Neuronal stem cell (in vitro differentiated cells): Measurements from ENCODE around the gene IER5L.

ENCODE experiments used
- DNase-seq: peaks from one replicate; pipeline ENCODE4 v3.0.0-alpha.2; 2013; ENCODE audit warnings: low spot score
- H2AFZ ChIP-seq: one replicate; pipeline ENCODE4 v1.6.1; 2013; ENCODE audit warnings: mild to moderate bottlenecking, low read length, inconsistent platforms
- H2AK5ac ChIP-seq: 2 replicates; pipeline ENCODE4 v1.6.1; 2013; ENCODE audit warnings: low read depth, mild to moderate bottlenecking, inconsistent platforms, low read length, moderate library complexity, mixed read lengths
- H2BK120ac ChIP-seq: 2 replicates; pipeline ENCODE4 v1.6.1; 2013; ENCODE audit warnings: low read depth, mild to moderate bottlenecking, inconsistent platforms, low read length, moderate library complexity, mixed read lengths
- H2BK12ac ChIP-seq: one replicate; pipeline ENCODE4 v1.6.1; 2013; ENCODE audit warnings: low read length, inconsistent platforms
- H2BK15ac ChIP-seq: 2 replicates; pipeline ENCODE4 v1.6.1; 2013; ENCODE audit warnings: mild to moderate bottlenecking, low read length, inconsistent platforms, mixed read lengths
- H2BK5ac ChIP-seq: one replicate; pipeline ENCODE4 v1.6.1; 2013; ENCODE audit warnings: inconsistent platforms, mild to moderate bottlenecking, low read length, moderate library complexity
- H3K14ac ChIP-seq: one replicate; pipeline ENCODE4 v1.6.1; 2013; ENCODE audit warnings: low read length, inconsistent platforms
- H3K18ac ChIP-seq: 2 replicates; pipeline ENCODE4 v1.6.1; 2013; ENCODE audit warnings: low read length, inconsistent platforms
- H3K23ac ChIP-seq: 2 replicates; pipeline ENCODE4 v1.6.1; 2013; ENCODE audit warnings: low read depth, mild to moderate bottlenecking, mixed read lengths, low read length, inconsistent platforms; ENCODE audit not compliant: poor library complexity
- H3K27ac ChIP-seq: replicated peaks from 3 replicates; pipeline ENCODE4 v1.5.1; 2013; ENCODE audit warnings: low read length, inconsistent platforms
- H3K27me3 ChIP-seq, 3 experiments: 2 replicates each; pipeline ENCODE4 v1.6.1; 2013; ENCODE audit warnings: low read length in 3 of 3, mild to moderate bottlenecking in 2 of 3, inconsistent platforms in 1 of 3, low read depth in 1 of 3, mixed read lengths in 1 of 3, moderate library complexity in 1 of 3; ENCODE audit not compliant: control insufficient read depth in 3 of 3, insufficient read depth in 3 of 3
- H3K36me3 ChIP-seq, 2 donors: replicated peaks in 1 of 2; 2 replicates each; pipeline ENCODE4 v1.6.1; 2013; ENCODE audit warnings: low read length in 2 of 2; ENCODE audit not compliant: control insufficient read depth in 2 of 2, insufficient read depth in 2 of 2
- H3K4ac ChIP-seq: 2 replicates; pipeline ENCODE4 v1.6.1; 2013; ENCODE audit warnings: inconsistent platforms, mild to moderate bottlenecking, low read length, moderate library complexity
- H3K4me1 ChIP-seq, 2 donors: 1 replicate in 1 of 2; 2 replicates in 1 of 2; pipeline ENCODE4 v1.6.1; 2013; ENCODE audit warnings: low read length in 2 of 2, low read depth in 1 of 2; ENCODE audit not compliant: control insufficient read depth in 2 of 2, insufficient read depth in 1 of 2
- H3K4me2 ChIP-seq: one replicate; pipeline ENCODE4 v1.6.1; 2013; ENCODE audit warnings: mild to moderate bottlenecking, low read length, inconsistent platforms; ENCODE audit not compliant: insufficient read depth, poor library complexity, severe bottlenecking
- H3K4me3 ChIP-seq, 2 donors: 2 replicates each; pipeline ENCODE4 v1.5.1; 2013; ENCODE audit warnings: low read length in 2 of 2, mild to moderate bottlenecking in 2 of 2, inconsistent platforms in 1 of 2, moderate library complexity in 1 of 2
- H3K79me1 ChIP-seq: one replicate; pipeline ENCODE4 v1.6.1; 2013; ENCODE audit warnings: low read depth, mild to moderate bottlenecking, inconsistent platforms, low read length, moderate library complexity
- H3K9ac ChIP-seq: one replicate; pipeline ENCODE4 v1.6.1; 2013; ENCODE audit warnings: mild to moderate bottlenecking, low read depth, low read length, inconsistent platforms; ENCODE audit not compliant: poor library complexity
- H3K9me3 ChIP-seq, 2 donors: replicated peaks in 1 of 2; 2 replicates each; pipeline versions ENCODE3 to v1.6.1; 2013; ENCODE audit warnings: low read length in 2 of 2, mild to moderate bottlenecking in 2 of 2, inconsistent platforms in 1 of 2, low read depth in 1 of 2, mixed read lengths in 1 of 2, moderate library complexity in 1 of 2; ENCODE audit not compliant: control insufficient read depth in 2 of 2, insufficient read depth in 1 of 2
- H4K8ac ChIP-seq: one replicate; pipeline ENCODE4 v1.6.1; 2013; ENCODE audit warnings: low read depth, mild to moderate bottlenecking, inconsistent platforms, low read length, moderate library complexity
- H4K91ac ChIP-seq: one replicate; pipeline ENCODE4 v1.6.1; 2013; ENCODE audit warnings: low read length, low read depth, mild to moderate bottlenecking, inconsistent platforms; ENCODE audit not compliant: poor library complexity
- WGBS, 2 donors: extraction: QIAGEN DNeasy Blood & Tissue Kit; methylation state at CpG; one replicate each; pipeline ENCODE4 v1.1.7; 2013; ENCODE audit warnings: missing lambda C conversion rate in 2 of 2, mixed read lengths in 1 of 2; ENCODE audit not compliant: insufficient read length in 2 of 2, insufficient replicate concordance in 1 of 2; ENCODE audit errors: extremely low coverage in 2 of 2; 5-methylcytosine and 5-hydroxymethylcytosine counted together

IER5L gene

GRCh38 chr9:129174102-129174723 is 3.8 kb downstream of the IER5L start:
- Histone ChIP-seq H3K9me3 (peaks cover 0 to 1% of the 10 kb centered on the region in 2 donors), H2BK5ac (peak overlapping the region; percentile 76), H3K9ac (peak overlapping the region; percentile 94), H2AK5ac (peak overlapping the region; percentile 100), H3K4me1 (peaks cover 20 to 22% of the 10 kb centered on the region in 2 donors), H3K23ac (peak overlapping the region; percentile 87), H3K14ac (peak overlapping the region; percentile 97), H3K79me1 (peaks cover 8% of the 10 kb centered on the region), H3K4ac (peak overlapping the region; percentile 97), H3K36me3 (no peaks in the 10 kb centered on the region), H3K27ac (peak overlapping the region; percentile 54), H3K4me2 (peak overlapping the region; percentile 97), H2BK120ac (peak overlapping the region; percentile 81), H3K4me3 (peak overlapping the region; percentile 78 to 99), H4K8ac (peak overlapping the region; percentile 90), H2AFZ (peak overlapping the region; percentile 82), H4K91ac (peak overlapping the region; percentile 22), H3K27me3 (no peaks in the 10 kb centered on the region), H3K18ac (peak overlapping the region; percentile 98), H2BK15ac (peak overlapping the region; percentile 99), H2BK12ac (peak overlapping the region; percentile 92)
- DNase-seq: peak; percentile 78
- WGBS, 2 donors: no CpG with 5 or more reads among the region's 55 CpGs

- peak overlapping the region; percentile 57 for H3K9ac ChIP-seq
- H2AK5ac ChIP-seq: peak overlapping the region; percentile 41
- peak overlapping the region; percentile 1 for H3K4ac ChIP-seq
- peak overlapping the region; percentile 87 for H3K23ac ChIP-seq
- WGBS, 2 donors: no CpG with 5 or more reads among the region's 29 CpGs
- peak overlapping the region; percentile 76 for H2BK5ac ChIP-seq
- H3K14ac ChIP-seq: peak overlapping the region; percentile 51
- peak overlapping the region; percentile 97 for H3K4me2 ChIP-seq
- H4K8ac ChIP-seq: peak overlapping the region; percentile 90
- H2BK15ac ChIP-seq: peak overlapping the region; percentile 99
- no peaks in the 10 kb centered on the region for H3K27me3 ChIP-seq
- H3K27ac ChIP-seq: no peak overlapping the region
- DNase-seq: no peak
- peaks cover 0 to 1% of the 10 kb centered on the region in 2 donors for H3K9me3 ChIP-seq
- H3K4me1 ChIP-seq: peaks cover 15 to 16% of the 10 kb centered on the region in 2 donors
- peak overlapping the region; percentile 82 for H2AFZ ChIP-seq
- peak overlapping the region; percentile 8 for H2BK12ac ChIP-seq
- H3K18ac ChIP-seq: peak overlapping the region; percentile 97
- peaks cover 8% of the 10 kb centered on the region for H3K79me1 ChIP-seq
- peak overlapping the region in 1 of 2 donors; percentile 99 for H3K4me3 ChIP-seq
- no peak overlapping the region for H2BK120ac ChIP-seq
- H4K91ac ChIP-seq: peak overlapping the region; percentile 22
- no peaks in the 10 kb centered on the region for H3K36me3 ChIP-seq
Measured at GRCh38 chr9:129173296-129174101, 4.6 kb downstream of the IER5L start.

GRCh38 chr9:129172816-129173215 is 5.2 kb downstream of the IER5L start:
- Histone ChIP-seq H3K79me1 (peaks cover 8% of the 10 kb centered on the region), H2BK5ac (no peak overlapping the region), H3K36me3 (no peaks in the 10 kb centered on the region), H2AFZ (no peak overlapping the region), H3K18ac (peak overlapping the region; percentile 38), H3K9me3 (peaks cover 0 to 1% of the 10 kb centered on the region in 2 donors), H3K4me1 (peaks cover 14 to 18% of the 10 kb centered on the region in 2 donors), H2BK12ac (no peak overlapping the region), H2BK120ac (no peak overlapping the region), H3K9ac (no peak overlapping the region), H3K27ac (no peak overlapping the region), H3K4me2 (no peak overlapping the region), H3K14ac (no peak overlapping the region), H3K23ac (no peak overlapping the region), H4K8ac (no peak overlapping the region), H2AK5ac (peak overlapping the region; percentile 41), H3K4me3 (no peak overlapping the region), H3K4ac (no peak overlapping the region), H2BK15ac (no peak overlapping the region), H4K91ac (no peak overlapping the region), H3K27me3 (no peaks in the 10 kb centered on the region)
- DNase-seq: no peak
- WGBS, 2 donors: no CpG with 5 or more reads among the region's 5 CpGs
